ENCODE data around the gene SIPA1L3. TPM values are rescaled to one million over a fixed set of nuclear protein-coding genes. Genes with fewer than 3 reads are reported as not detected.

SIPA1L3 gene
- total and polyA plus RNA-seq, 2 of the 13 experiments (the other 11 are each of a cell fraction or from before 2014, with no cell fraction given), result 5.5 to 7.7 TPM

- TF ChIP-seq SRSF4 (IDR thresholded peaks at IDR 0.05; ENCODE audit: low read depth, low read length, poor library complexity, severe bottlenecking) (no peak), ZNF451 (CRISPR knock-in tag; IDR thresholded peaks at IDR 0.05) (0 out of 2 replicates have a peak, but pooled peaks have one; percentile 64), NFYB (CRISPR knock-in tag; IDR thresholded peaks at IDR 0.05) (no peak), HMGXB4 (CRISPR knock-in tag; IDR thresholded peaks at IDR 0.05; ENCODE audit: borderline replicate concordance in 1 of 2, low read depth in 1 of 2) (peak; percentile 29 to 32; a peak in 1 of 4 replicates), ARID4A (CRISPR knock-in tag; IDR thresholded peaks at IDR 0.05; ENCODE audit: borderline replicate concordance) (peak; percentile 44; the same call in 1 of the 2 replicates), HNF4A (CRISPR knock-in tag; IDR thresholded peaks at IDR 0.05) (peak; percentile 94), NRL (CRISPR knock-in tag; IDR thresholded peaks at IDR 0.05; ENCODE audit: borderline replicate concordance) (no peak), TBX2 (CRISPR knock-in tag; IDR thresholded peaks at IDR 0.05; ENCODE audit: borderline replicate concordance) (0 out of 2 replicates have a peak, but pooled peaks have one; percentile 44), CEBPG (CRISPR knock-in tag; IDR thresholded peaks at IDR 0.05) (peak; percentile 36), NFYC (CRISPR knock-in tag; IDR thresholded peaks at IDR 0.05) (no peak), ZSCAN22 (CRISPR knock-in tag; IDR thresholded peaks at IDR 0.05) (no peak), ARNT (IDR thresholded peaks at IDR 0.05) (no peak), EHMT2 (IDR thresholded peaks at IDR 0.05; ENCODE audit: borderline replicate concordance, low read depth, low read length) (no peak), CREB1 (IDR thresholded peaks at IDR 0.05) (no peak), CREB1 (CRISPR knock-in tag; IDR thresholded peaks at IDR 0.05) (no peak), ZNF263 (CRISPR knock-in tag; IDR thresholded peaks at IDR 0.05) (peak; percentile 69; the same call in 1 of the 2 replicates), ERF (CRISPR knock-in tag; IDR thresholded peaks at IDR 0.05) (peak; percentile 34; the same call in 1 of the 2 replicates), MBNL3 (CRISPR knock-in tag; conservative IDR thresholded peaks at IDR 0.05) (no peak), CEBPB (IDR thresholded peaks at IDR 0.05; ENCODE audit: borderline replicate concordance, low read depth, low read length) (no peak), CSRNP1 (CRISPR knock-in tag; IDR thresholded peaks at IDR 0.05) (no peak), PPARG (CRISPR knock-in tag; conservative IDR thresholded peaks at IDR 0.05) (peak; percentile 78), ZNF501 (CRISPR knock-in tag; IDR thresholded peaks at IDR 0.05) (peak; percentile 49; the same call in 1 of the 2 replicates), ZNF44 (CRISPR knock-in tag; IDR thresholded peaks at IDR 0.05) (no peak)
Observed at GRCh38 chr19:38073841-38074685, 167.1 kb downstream of the SIPA1L3 start (continued).
